Esophagus squamous epithelium (tissue), 4 donors: ENCODE measurements around the gene ADRA2A.

Experiments
- POLR2A ChIP-seq, 4 donors: fragments of 450-650 bp; IDR thresholded peaks; one replicate each; pipeline ENCODE4 v1.6.1; 2017; ENCODE audit warnings: antibody characterized with exemption in 4 of 4, mild to moderate bottlenecking in 4 of 4, moderate library complexity in 3 of 4
- TF ChIP-seq, protein P1 (sequence below), 6 experiments: fragments of 450-650 bp in 4 of 6; fragments of 200-600 bp in 2 of 6; sonication (generic) in 2 of 6; IDR thresholded peaks; one replicate each; pipeline ENCODE4 v1.5.1; 2016 to 2019; ENCODE audit warnings: antibody characterized with exemption in 6 of 6, mild to moderate bottlenecking in 4 of 6, moderate library complexity in 4 of 6

- TF ChIP-seq, protein P1, sequence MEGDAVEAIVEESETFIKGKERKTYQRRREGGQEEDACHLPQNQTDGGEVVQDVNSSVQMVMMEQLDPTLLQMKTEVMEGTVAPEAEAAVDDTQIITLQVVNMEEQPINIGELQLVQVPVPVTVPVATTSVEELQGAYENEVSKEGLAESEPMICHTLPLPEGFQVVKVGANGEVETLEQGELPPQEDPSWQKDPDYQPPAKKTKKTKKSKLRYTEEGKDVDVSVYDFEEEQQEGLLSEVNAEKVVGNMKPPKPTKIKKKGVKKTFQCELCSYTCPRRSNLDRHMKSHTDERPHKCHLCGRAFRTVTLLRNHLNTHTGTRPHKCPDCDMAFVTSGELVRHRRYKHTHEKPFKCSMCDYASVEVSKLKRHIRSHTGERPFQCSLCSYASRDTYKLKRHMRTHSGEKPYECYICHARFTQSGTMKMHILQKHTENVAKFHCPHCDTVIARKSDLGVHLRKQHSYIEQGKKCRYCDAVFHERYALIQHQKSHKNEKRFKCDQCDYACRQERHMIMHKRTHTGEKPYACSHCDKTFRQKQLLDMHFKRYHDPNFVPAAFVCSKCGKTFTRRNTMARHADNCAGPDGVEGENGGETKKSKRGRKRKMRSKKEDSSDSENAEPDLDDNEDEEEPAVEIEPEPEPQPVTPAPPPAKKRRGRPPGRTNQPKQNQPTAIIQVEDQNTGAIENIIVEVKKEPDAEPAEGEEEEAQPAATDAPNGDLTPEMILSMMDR (IDR thresholded peaks at IDR 0.05), result no peak
- TF ChIP-seq POLR2A (IDR thresholded peaks at IDR 0.05), result no peak
Observed at GRCh38 chr10:111110771-111111170, 33.9 kb downstream of the ADRA2A start.
